ENCODE measurements around the gene PRICKLE3.
"Not testable (repeated sequence)": the region's sequence is repeated elsewhere in the genome, so short reads cannot be mapped to it uniquely, and the experiment has no call there.

The PRICKLE3 gene

DNA sequence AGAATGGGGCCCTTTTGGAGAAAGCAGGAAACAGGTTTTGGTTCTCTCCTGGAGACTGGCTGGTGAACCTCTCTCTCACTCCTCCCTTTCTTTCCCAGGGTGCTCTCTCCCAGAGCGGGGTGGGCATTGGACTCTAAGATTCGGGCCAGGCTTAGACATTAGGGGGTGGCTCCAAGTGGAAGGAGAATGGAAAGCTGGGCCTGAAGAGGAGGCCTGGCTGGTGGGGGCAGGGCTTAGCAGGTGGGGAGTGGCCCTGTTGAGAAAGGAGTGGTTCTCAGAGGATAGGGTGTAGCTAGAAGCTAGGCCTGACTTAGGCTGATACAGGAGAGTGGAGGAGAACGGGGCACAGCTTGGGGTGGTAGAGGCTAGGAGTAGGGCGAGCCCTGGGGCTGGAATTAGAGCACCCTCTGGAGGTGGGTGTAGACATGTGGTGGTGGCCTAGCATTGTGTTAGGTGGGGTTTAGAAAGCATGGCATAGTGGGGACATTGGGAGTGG is 8.8 kb downstream of the PRICKLE3 start:
- Histone ChIP-seq H3K9me3 (replicated peaks; ENCODE audit: low read length) (no peaks in the 10 kb centered on the region), H3K27me3 (ENCODE audit: control insufficient read depth, insufficient read depth, low read length) (no peaks in the 10 kb centered on the region), H3K4me1 (ENCODE audit: control insufficient read depth, insufficient read depth, low read length) (peaks cover 6% of the 10 kb centered on the region), H3K36me3 (ENCODE audit: insufficient read depth, low read length) (peaks cover 44% of the 10 kb centered on the region), H3K4me2 (ENCODE audit: low read length) (no peak overlapping the region), H3K4me3 (ENCODE audit: low read length) (no peak overlapping the region), H3K9ac (ENCODE audit: low read depth, low read length) (no peak overlapping the region)

DNA sequence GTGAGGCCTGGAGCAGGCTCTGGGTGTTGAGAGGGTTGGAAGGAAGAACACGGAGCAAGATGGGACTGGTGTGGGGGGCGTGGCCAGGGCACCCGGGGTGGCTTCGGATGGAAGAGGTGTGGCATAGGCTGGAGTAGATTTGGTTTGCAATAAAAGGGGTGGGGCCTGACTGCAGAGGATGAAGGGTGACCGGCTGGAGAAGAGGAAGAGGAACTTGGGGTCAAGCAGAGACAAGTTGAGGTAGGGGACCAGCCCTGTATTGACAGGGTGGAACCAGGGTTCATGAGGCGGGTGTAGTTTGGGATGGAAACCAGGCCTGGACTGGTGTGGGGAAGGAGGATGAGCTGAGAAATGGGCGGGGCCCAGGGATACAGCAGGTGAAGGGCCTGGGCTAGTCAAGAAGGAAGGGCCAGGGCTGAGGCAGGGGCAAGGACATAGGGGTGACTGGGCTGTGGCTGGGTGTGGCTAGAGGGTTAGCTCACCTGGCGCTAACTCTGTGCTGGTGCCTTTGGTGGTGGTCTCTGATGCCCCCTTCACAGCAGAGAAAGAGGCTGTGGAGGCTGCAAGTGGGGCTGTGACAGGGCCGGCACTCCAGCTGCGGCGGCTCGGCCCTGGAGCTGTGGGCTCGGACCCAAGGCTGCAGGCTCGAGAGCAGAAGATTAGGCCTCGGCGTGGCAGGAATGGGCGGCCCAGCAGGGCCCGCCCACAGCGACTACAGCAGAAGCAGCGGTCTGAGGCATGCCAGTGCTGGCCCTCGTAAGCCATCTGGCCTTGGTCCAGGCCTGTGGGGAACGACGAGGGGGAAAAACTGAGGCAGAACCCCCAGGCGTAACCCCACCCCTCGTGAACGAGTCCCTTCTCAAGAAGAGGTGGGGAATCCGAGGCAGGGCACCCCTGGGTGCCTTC is 9.5 kb downstream of the PRICKLE3 start:
- no peak overlapping the region for H3K4me3 ChIP-seq (ENCODE audit: low read length)
- peaks cover 41% of the 10 kb centered on the region for H3K36me3 ChIP-seq (ENCODE audit: insufficient read depth, low read length)
- no peaks in the 10 kb centered on the region for H3K27me3 ChIP-seq (ENCODE audit: control insufficient read depth, insufficient read depth, low read length)
- no peak overlapping the region for H3K9ac ChIP-seq (ENCODE audit: low read depth, low read length)
- H3K9me3 ChIP-seq (replicated peaks; ENCODE audit: low read length): no peaks in the 10 kb centered on the region
- peaks cover 6% of the 10 kb centered on the region for H3K4me1 ChIP-seq (ENCODE audit: control insufficient read depth, insufficient read depth, low read length)
- no peak overlapping the region for H3K4me2 ChIP-seq (ENCODE audit: low read length)

DNA sequence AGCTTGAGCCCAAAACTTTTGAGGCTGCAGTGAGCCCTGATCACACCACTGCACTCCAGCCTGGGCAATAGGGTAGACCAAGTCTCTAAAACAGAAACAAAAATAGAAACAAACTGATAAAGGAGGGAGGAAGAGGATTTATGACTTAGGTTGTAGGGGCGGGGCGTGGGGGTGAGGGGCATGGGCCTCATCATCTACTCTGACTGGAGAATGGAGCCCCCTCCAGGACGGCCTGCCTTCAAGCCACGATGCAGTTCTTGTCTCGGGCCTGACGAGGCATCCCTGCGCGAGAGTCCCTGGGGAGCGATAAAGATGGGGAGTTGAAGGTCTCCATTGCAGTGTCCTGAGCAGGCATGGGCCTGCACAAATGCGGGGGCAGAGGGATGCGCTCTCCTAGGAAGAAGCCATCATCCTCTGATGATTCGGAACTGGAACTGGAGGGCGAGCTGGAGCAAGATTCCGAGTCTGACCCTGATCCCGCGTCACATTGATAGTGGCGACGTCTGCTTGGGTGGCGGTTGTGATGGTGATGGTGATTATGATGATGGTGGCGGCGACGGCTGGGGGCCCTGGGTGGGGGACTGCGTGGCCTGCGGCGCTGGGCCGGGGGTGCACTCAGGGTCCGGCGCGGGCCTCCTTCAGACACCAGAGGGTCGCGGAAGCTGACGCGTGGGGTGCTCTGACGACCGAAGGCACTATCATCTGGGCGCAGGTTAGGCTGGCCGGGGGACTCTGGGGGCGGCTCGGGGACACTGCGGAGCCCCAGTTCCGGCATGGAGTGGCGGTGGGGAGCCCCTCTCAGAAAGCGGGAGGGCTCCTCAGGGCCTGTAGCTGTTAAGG is 10.5 kb downstream of the PRICKLE3 start:
- Histone ChIP-seq H3K4me3 (ENCODE audit: low read length) (no peak overlapping the region), H3K9ac (ENCODE audit: low read depth, low read length) (no peak overlapping the region), H3K9me3 (replicated peaks; ENCODE audit: low read length) (no peaks in the 10 kb centered on the region), H3K27me3 (ENCODE audit: control insufficient read depth, insufficient read depth, low read length) (no peaks in the 10 kb centered on the region), H3K4me1 (ENCODE audit: control insufficient read depth, insufficient read depth, low read length) (peaks cover 6% of the 10 kb centered on the region), H3K4me2 (ENCODE audit: low read length) (no peak overlapping the region), H3K36me3 (ENCODE audit: insufficient read depth, low read length) (peaks cover 41% of the 10 kb centered on the region)

DNA sequence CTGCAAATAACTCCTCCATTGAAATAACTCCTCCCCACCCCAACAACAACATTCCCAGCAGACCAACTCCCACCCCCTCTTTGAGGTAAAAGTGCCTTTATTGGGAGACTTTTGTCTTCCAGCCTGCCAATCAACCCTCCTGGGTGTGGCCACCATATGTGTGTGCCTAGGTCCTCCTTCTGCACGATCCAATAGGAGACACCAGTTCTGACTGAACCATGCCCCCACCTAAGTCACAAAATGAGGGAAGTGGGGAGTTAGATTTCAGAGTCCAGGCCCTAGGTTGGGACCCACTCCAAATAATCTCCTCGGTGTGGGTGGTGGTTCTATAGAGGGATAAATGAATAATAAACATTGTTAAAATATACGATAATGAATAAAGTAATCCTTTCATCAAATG is 11.4 kb downstream of the PRICKLE3 start:
- Histone ChIP-seq H3K4me3 (ENCODE audit: low read length) (no peak overlapping the region), H3K9ac (ENCODE audit: low read depth, low read length) (no peak overlapping the region), H3K4me1 (ENCODE audit: control insufficient read depth, insufficient read depth, low read length) (peaks cover 6% of the 10 kb centered on the region), H3K36me3 (ENCODE audit: insufficient read depth, low read length) (peaks cover 41% of the 10 kb centered on the region), H3K4me2 (ENCODE audit: low read length) (no peak overlapping the region), H3K9me3 (replicated peaks; ENCODE audit: low read length) (no peaks in the 10 kb centered on the region), H3K27me3 (ENCODE audit: control insufficient read depth, insufficient read depth, low read length) (no peaks in the 10 kb centered on the region)

DNA sequence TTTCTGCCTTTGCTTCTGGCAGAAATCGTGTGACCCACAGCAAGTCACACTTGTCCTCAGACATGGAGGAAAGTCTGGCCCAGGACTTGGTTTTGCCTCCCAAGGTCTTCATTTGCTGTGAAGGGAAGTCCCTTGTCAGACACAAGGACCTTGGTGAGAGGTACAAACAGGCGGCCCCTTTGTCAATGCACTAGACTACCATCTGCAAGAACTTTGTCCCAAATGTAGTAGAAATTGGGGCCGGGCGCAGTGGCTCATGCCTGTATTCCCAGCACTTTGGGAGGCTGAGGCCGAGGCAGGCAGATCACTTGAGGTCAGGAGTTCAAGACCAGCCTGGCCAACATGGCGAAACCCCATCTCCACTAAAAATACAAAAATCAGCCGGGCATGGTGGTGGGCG is 12.6 kb downstream of the PRICKLE3 start:
- not testable (repeated sequence) for H3K27me3 ChIP-seq (ENCODE audit: control insufficient read depth, insufficient read depth, low read length); H3K9me3 ChIP-seq (replicated peaks; ENCODE audit: low read length); H3K9ac ChIP-seq (ENCODE audit: low read depth, low read length); H3K4me1 ChIP-seq (ENCODE audit: control insufficient read depth, insufficient read depth, low read length)
- Histone ChIP-seq H3K4me3 (ENCODE audit: low read length) (peak overlapping the region; percentile 75), H3K36me3 (ENCODE audit: insufficient read depth, low read length) (peaks cover 35% of the 10 kb centered on the region), H3K4me2 (ENCODE audit: low read length) (peak overlapping the region; percentile 82)

DNA sequence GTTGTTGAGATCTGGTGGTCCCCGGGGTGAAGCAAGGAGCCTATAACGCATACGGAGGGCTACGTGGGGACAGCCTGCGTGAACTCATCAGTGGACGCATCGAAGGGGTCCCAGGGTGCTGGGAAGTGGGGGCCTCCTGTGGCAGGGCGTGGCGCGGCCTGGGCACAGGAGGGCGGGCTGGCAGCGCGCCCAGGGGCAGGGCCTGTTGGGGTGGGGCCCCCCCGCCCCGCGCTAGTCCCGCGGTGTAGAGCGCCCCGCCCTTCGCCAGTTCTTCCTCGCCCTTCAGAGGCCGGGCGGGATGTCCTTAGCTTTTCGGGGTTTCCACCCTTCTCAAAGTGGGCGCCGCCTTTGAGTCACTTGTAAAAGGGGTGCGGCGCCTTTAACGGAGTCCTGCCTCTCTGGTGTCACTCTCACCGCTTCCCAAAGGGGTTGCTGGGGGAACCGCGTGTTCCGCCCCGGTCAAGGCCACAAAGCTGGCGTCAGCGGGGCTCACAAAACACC is 13.8 kb downstream of the PRICKLE3 start:
- H3K9ac ChIP-seq (ENCODE audit: low read depth, low read length): peak overlapping the region; percentile 85
- no peaks in the 10 kb centered on the region for H3K9me3 ChIP-seq (replicated peaks; ENCODE audit: low read length)
- H3K4me3 ChIP-seq (ENCODE audit: low read length): peak overlapping the region; percentile 75
- H3K4me1 ChIP-seq (ENCODE audit: control insufficient read depth, insufficient read depth, low read length): peaks cover 12% of the 10 kb centered on the region
- H3K36me3 ChIP-seq (ENCODE audit: insufficient read depth, low read length): peaks cover 23% of the 10 kb centered on the region
- H3K4me2 ChIP-seq (ENCODE audit: low read length): peak overlapping the region; percentile 82
- no peaks in the 10 kb centered on the region for H3K27me3 ChIP-seq (ENCODE audit: control insufficient read depth, insufficient read depth, low read length)

DNA sequence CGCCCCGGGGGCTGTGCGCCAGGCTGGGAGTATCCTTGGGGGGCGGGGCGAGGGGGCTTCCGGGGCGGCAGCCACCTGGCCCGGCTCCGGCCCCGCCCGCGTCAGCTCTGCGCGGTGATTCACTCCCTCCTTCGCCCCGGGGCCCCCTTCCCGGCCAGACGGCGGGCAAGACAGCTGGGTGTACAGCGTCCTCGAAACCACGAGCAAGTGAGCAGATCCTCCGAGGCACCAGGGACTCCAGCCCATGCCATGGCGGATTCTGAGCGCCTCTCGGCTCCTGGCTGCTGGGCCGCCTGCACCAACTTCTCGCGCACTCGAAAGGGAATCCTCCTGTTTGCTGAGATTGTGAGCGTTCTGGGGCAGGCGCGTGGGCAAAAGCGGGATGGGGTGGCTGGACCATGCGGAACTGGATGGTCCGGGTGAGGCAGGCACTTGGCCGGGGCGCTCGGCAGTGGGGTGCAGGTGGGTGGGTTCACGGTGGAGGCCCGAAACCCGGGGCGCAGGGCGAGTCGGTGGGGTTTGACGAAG is 14.4 kb downstream of the PRICKLE3 start, which contains the start of gene PLP2:
TSS of gene PLP2 (plus strand) at position 147 of the 528 bp plus-strand sequence. CDS start at position 250, 103 bp downstream.
- H3K27me3 ChIP-seq (ENCODE audit: control insufficient read depth, insufficient read depth, low read length): no peaks in the 10 kb centered on the region
- peak within 1 kb of the TSS; percentile 75 for H3K4me3 ChIP-seq (ENCODE audit: low read length)
- H3K9me3 ChIP-seq (replicated peaks; ENCODE audit: low read length): no peaks in the 10 kb centered on the region
- peak within 1 kb of the TSS; percentile 82 for H3K4me2 ChIP-seq (ENCODE audit: low read length)
- peaks cover 23% of the 10 kb centered on the region for H3K36me3 ChIP-seq (ENCODE audit: insufficient read depth, low read length)
- peak within 1 kb of the TSS; percentile 85 for H3K9ac ChIP-seq (ENCODE audit: low read depth, low read length)
- H3K4me1 ChIP-seq (ENCODE audit: control insufficient read depth, insufficient read depth, low read length): peaks cover 17% of the 10 kb centered on the region

DNA sequence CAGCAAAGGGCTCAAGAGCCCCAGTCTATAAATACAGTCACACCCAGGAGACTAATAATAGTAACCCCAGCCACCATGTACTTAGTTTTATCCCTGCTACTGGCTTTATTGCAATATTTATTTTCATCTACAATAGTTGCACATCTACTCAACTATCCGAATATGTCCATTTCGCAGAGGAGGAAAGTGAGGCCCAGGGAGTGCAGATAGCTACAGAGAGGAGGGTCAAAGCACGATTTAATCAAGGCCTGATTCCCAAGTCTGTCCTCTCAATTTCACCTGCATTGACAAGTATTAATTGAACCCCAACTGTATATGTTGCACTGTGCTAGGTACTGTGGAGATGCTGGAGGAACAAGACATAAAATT is 18.4 kb downstream of the PRICKLE3 start:
- Histone ChIP-seq H3K4me2 (ENCODE audit: low read length) (peak overlapping the region; percentile 92), H3K4me1 (ENCODE audit: control insufficient read depth, insufficient read depth, low read length) (peaks cover 22% of the 10 kb centered on the region), H3K36me3 (ENCODE audit: insufficient read depth, low read length) (no peaks in the 10 kb centered on the region), H3K9me3 (replicated peaks; ENCODE audit: low read length) (no peaks in the 10 kb centered on the region), H3K27me3 (ENCODE audit: control insufficient read depth, insufficient read depth, low read length) (no peaks in the 10 kb centered on the region), H3K4me3 (ENCODE audit: low read length) (peak overlapping the region; percentile 70), H3K9ac (ENCODE audit: low read depth, low read length) (peak overlapping the region; percentile 85)

DNA sequence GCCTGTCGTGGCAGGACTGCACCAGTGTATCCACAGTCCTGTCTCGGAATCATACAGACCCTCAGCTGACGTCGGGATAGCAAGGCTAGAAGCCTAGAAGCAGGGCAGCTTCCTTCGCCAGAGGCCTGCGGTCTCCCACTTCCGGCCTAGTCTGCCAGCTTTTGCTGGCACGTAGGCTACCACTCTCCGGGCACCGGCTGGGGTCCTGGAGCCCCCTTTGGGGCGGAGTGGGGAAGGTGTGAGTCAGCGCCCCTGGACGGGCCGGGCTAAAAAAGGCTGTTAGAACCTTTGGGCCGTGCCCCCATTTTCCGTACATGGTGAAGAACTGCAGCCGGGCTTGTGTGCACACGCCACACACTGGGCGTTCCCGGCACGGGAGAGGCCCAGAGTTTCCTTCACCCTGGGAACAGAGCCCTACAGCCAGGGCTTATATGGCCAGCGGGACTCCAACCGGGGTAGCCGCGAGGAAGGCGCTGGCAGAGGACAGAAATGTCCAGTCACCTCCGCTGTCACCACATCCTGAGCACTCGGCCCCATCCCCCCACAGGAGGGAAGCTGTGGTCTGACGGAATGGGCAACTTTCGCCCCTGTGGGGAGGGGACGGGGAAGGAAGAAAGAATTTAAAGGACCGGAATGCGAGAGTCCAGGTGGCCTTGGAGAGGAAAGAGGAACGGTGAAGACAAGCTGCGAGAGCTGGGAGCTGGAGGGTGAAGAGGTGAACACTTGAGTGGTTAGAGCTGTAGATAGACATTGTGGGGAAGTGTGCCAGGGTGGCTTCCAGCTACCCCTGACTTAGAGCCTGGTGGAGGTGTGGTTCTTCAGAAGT is 19.0 kb downstream of the PRICKLE3 start:
- Histone ChIP-seq H3K4me1 (ENCODE audit: control insufficient read depth, insufficient read depth, low read length) (peaks cover 22% of the 10 kb centered on the region), H3K4me3 (ENCODE audit: low read length) (peak overlapping the region; percentile 70), H3K4me2 (ENCODE audit: low read length) (peak overlapping the region; percentile 92), H3K9me3 (replicated peaks; ENCODE audit: low read length) (no peaks in the 10 kb centered on the region), H3K9ac (ENCODE audit: low read depth, low read length) (peak overlapping the region; percentile 85), H3K27me3 (ENCODE audit: control insufficient read depth, insufficient read depth, low read length) (no peaks in the 10 kb centered on the region), H3K36me3 (ENCODE audit: insufficient read depth, low read length) (no peaks in the 10 kb centered on the region)

DNA sequence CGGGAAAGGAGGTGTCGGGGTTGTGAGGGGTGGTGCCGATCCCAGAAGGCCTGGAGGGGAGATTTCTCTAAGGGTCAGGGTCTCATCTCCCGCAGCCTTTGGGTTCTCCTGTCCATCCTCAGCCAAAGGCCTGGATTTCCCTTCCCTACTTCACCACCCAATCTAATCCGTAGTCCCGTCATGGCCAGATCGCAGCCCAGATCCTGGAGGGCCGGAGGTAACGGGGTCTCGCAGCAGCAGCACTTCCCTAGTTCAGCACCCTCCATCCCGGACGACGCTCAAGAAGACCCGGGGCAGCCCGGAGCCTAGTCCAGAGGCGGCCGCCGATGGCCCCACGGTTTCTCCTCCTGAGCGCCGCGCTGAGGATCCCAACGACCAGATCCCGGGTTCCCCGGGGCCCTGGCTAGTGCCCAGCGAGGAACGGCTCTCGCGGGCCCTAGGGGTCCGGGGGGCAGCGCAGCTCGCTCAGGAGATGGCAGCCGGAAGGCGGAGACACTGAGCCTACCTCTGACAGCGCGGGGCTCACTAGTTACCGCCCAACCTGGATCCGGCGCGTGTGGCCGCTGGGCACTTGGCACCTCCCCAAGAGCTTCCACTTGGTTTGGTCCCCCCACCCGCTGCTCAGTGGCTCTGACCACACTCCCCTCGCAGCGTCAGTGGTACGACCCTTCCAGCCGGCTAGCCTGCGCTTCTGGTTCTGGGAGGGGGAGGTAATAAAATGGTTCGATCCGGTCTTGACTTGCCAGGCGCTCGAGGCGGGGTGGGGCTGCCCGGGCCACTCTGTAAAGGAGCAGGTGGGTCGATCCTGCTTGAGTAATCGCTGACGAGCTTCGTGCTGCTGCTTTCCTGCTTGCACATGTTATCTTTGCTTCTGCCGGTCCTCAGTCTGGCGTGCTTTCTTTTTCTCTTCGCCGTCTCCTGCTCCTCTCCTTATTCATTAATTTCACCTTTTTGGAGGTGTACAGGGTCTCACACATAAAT is 20.0 kb downstream of the PRICKLE3 start:
- H3K9ac ChIP-seq (ENCODE audit: low read depth, low read length): peak overlapping the region; percentile 85
- H3K9me3 ChIP-seq (replicated peaks; ENCODE audit: low read length): no peaks in the 10 kb centered on the region
- H3K36me3 ChIP-seq (ENCODE audit: insufficient read depth, low read length): no peaks in the 10 kb centered on the region
- H3K27me3 ChIP-seq (ENCODE audit: control insufficient read depth, insufficient read depth, low read length): no peaks in the 10 kb centered on the region
- peaks cover 22% of the 10 kb centered on the region for H3K4me1 ChIP-seq (ENCODE audit: control insufficient read depth, insufficient read depth, low read length)
- peak overlapping the region; percentile 70 for H3K4me3 ChIP-seq (ENCODE audit: low read length)
- peak overlapping the region; percentile 92 for H3K4me2 ChIP-seq (ENCODE audit: low read length)
